Measurements from ENCODE around the gene GON4L.
A peak's percentile ranks its signal among the peaks of the same experiment; 100 is the strongest.

GON4L gene

GRCh38 chr1:155867766-155868165 is 10.8 kb upstream of the GON4L start:
- no peak overlapping the region for H3K4me2 ChIP-seq (ENCODE audit: low read length)
- no peak overlapping the region for H3K27ac ChIP-seq (ENCODE audit: low read depth, low read length)
- no peak overlapping the region for H2AK5ac ChIP-seq (ENCODE audit: low read length)
- no CpG with 5 or more reads among the region's 8 CpGs for WGBS (ENCODE audit: extremely low coverage, insufficient coverage, low lambda C conversion rate)
- H3K79me2 ChIP-seq (ENCODE audit: control insufficient read depth, insufficient read depth, low read length) = no peaks in the 10 kb centered on the region
- no peaks in the 10 kb centered on the region for H3K36me3 ChIP-seq (ENCODE audit: control insufficient read depth, insufficient read depth, low read length)
- H3K9ac ChIP-seq (ENCODE audit: low read length) = no peak overlapping the region
- H3K56ac ChIP-seq (ENCODE audit: low read length) = no peak overlapping the region
- no peak overlapping the region for H3K18ac ChIP-seq (ENCODE audit: low read length)
- no peak overlapping the region for H4K8ac ChIP-seq (ENCODE audit: low read depth, low read length)
- H2BK120ac ChIP-seq (ENCODE audit: low read depth, low read length) = no peak overlapping the region
- H2BK5ac ChIP-seq (ENCODE audit: low read length) = no peak overlapping the region
- H3K4me3 ChIP-seq (ENCODE audit: low read length) = no peak overlapping the region
- no peak overlapping the region for H3K23ac ChIP-seq (ENCODE audit: low read length)
- H3K4ac ChIP-seq (ENCODE audit: low read depth, low read length) = no peak overlapping the region
- no peaks in the 10 kb centered on the region for H3K27me3 ChIP-seq (ENCODE audit: insufficient read depth, low read length, poor library complexity)
- no peak for DNase-seq
- H3K79me1 ChIP-seq (ENCODE audit: low read length) = no peaks in the 10 kb centered on the region
- no peaks in the 10 kb centered on the region for H3K4me1 ChIP-seq (ENCODE audit: control insufficient read depth, low read depth, low read length)
- no peak overlapping the region for H4K5ac ChIP-seq (ENCODE audit: low read length)
- no peak overlapping the region for H2BK15ac ChIP-seq (replicated peaks; ENCODE audit: low read depth)

DNA sequence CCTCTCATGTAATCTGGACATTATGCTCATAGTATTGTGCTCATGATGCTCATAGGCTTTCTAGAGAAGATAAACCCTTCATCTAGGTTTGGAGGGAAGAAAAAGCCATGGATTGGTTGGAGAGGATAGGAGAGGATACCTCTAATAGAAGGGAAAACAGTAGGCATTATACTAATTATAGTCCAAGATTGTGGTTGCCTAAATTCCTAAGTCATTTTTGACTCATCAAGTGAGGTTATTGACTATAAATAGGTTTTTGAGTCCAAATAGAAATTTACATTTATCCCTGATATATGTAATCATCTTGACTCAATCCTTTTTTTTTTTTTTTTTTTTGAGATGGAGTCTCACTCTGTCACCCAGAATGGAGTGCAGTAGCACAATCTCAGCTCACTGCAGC is 7.4 kb upstream of the GON4L start:
- Histone ChIP-seq H2BK5ac (ENCODE audit: low read length) (no peak overlapping the region), H3K4me1 (ENCODE audit: control insufficient read depth, low read depth, low read length) (no peaks in the 10 kb centered on the region), H4K8ac (ENCODE audit: low read depth, low read length) (no peak overlapping the region), H2BK120ac (ENCODE audit: low read depth, low read length) (no peak overlapping the region), H2BK15ac (replicated peaks; ENCODE audit: low read depth) (no peak overlapping the region), H3K56ac (ENCODE audit: low read length) (no peak overlapping the region), H3K4me3 (ENCODE audit: low read length) (no peak overlapping the region), H3K23ac (ENCODE audit: low read length) (no peak overlapping the region), H3K27ac (ENCODE audit: low read depth, low read length) (no peak overlapping the region), H3K36me3 (ENCODE audit: control insufficient read depth, insufficient read depth, low read length) (no peaks in the 10 kb centered on the region), H4K5ac (ENCODE audit: low read length) (no peak overlapping the region), H3K4me2 (ENCODE audit: low read length) (no peak overlapping the region), H2AK5ac (ENCODE audit: low read length) (no peak overlapping the region), H3K27me3 (ENCODE audit: insufficient read depth, low read length, poor library complexity) (no peaks in the 10 kb centered on the region), H3K4ac (ENCODE audit: low read depth, low read length) (no peak overlapping the region), H3K9ac (ENCODE audit: low read length) (no peak overlapping the region), H3K18ac (ENCODE audit: low read length) (no peak overlapping the region), H3K79me2 (ENCODE audit: control insufficient read depth, insufficient read depth, low read length) (no peaks in the 10 kb centered on the region), H3K79me1 (ENCODE audit: low read length) (no peaks in the 10 kb centered on the region)
- no peak for DNase-seq

DNA sequence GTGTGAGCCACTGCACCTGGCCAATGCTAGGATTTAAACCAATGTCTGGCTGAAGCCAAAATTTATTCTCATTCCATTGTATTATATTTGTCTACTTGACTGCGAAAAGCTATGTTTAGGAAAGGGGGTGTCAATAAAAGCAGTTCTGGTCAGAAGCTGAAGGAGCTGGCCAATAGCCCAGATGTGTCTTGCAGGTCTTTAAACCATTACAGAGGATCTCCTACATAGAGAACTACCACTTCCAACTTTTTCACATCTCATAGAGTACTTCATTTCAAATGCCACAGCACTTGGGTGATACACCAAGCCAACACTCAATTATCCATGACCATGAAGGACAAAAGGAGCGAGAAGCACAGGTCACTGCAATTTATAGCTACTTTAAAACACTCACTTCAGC is 4.9 kb upstream of the GON4L start:
- no peak overlapping the region for H3K56ac ChIP-seq (ENCODE audit: low read length)

GRCh38 chr1:155860970-155861510 is 4.0 kb upstream of the GON4L start:
- Histone ChIP-seq H3K79me2 (ENCODE audit: control insufficient read depth, insufficient read depth, low read length) (peaks cover 7% of the 10 kb centered on the region), H2BK15ac (replicated peaks; ENCODE audit: low read depth) (no peak overlapping the region), H3K4ac (ENCODE audit: low read depth, low read length) (no peak overlapping the region), H3K4me1 (ENCODE audit: control insufficient read depth, low read depth, low read length) (no peaks in the 10 kb centered on the region), H3K56ac (ENCODE audit: low read length) (peak overlapping the region; percentile 9), H4K8ac (ENCODE audit: low read depth, low read length) (no peak overlapping the region), H3K9ac (ENCODE audit: low read length) (peak overlapping the region; percentile 52), H3K36me3 (ENCODE audit: control insufficient read depth, insufficient read depth, low read length) (no peaks in the 10 kb centered on the region), H3K79me1 (ENCODE audit: low read length) (peaks cover 2% of the 10 kb centered on the region), H4K5ac (ENCODE audit: low read length) (no peak overlapping the region), H2BK120ac (ENCODE audit: low read depth, low read length) (no peak overlapping the region), H2BK5ac (ENCODE audit: low read length) (no peak overlapping the region), H3K4me2 (ENCODE audit: low read length) (no peak overlapping the region), H3K27ac (ENCODE audit: low read depth, low read length) (no peak overlapping the region), H3K4me3 (ENCODE audit: low read length) (no peak overlapping the region), H3K18ac (ENCODE audit: low read length) (no peak overlapping the region), H3K23ac (ENCODE audit: low read length) (no peak overlapping the region), H2AK5ac (ENCODE audit: low read length) (no peak overlapping the region), H3K27me3 (ENCODE audit: insufficient read depth, low read length, poor library complexity) (no peaks in the 10 kb centered on the region)
- no peak for DNase-seq
- WGBS (ENCODE audit: extremely low coverage, insufficient coverage, low lambda C conversion rate) = no CpG with 5 or more reads among the region's 2 CpGs

More for the DNA sequence above, 4.9 kb upstream of the GON4L start:
- no peak overlapping the region for H3K4ac ChIP-seq (ENCODE audit: low read depth, low read length)
- H2AK5ac ChIP-seq (ENCODE audit: low read length) = no peak overlapping the region
- H3K4me2 ChIP-seq (ENCODE audit: low read length) = no peak overlapping the region
- no peak overlapping the region for H4K8ac ChIP-seq (ENCODE audit: low read depth, low read length)
- H3K27me3 ChIP-seq (ENCODE audit: insufficient read depth, low read length, poor library complexity) = no peaks in the 10 kb centered on the region
- no peak overlapping the region for H2BK120ac ChIP-seq (ENCODE audit: low read depth, low read length)
- no peak overlapping the region for H2BK15ac ChIP-seq (replicated peaks; ENCODE audit: low read depth)
- no peak overlapping the region for H3K23ac ChIP-seq (ENCODE audit: low read length)
- no peak overlapping the region for H3K18ac ChIP-seq (ENCODE audit: low read length)
- no peak overlapping the region for H4K5ac ChIP-seq (ENCODE audit: low read length)
- H2BK5ac ChIP-seq (ENCODE audit: low read length) = no peak overlapping the region
- no peak overlapping the region for H3K9ac ChIP-seq (ENCODE audit: low read length)
- WGBS (ENCODE audit: extremely low coverage, insufficient coverage, low lambda C conversion rate) = no CpG with 5 or more reads among the region's 2 CpGs
- H3K36me3 ChIP-seq (ENCODE audit: control insufficient read depth, insufficient read depth, low read length) = no peaks in the 10 kb centered on the region
- DNase-seq = no peak
- no peak overlapping the region for H3K27ac ChIP-seq (ENCODE audit: low read depth, low read length)
- H3K4me1 ChIP-seq (ENCODE audit: control insufficient read depth, low read depth, low read length) = no peaks in the 10 kb centered on the region
- H3K79me1 ChIP-seq (ENCODE audit: low read length) = no peaks in the 10 kb centered on the region
- H3K79me2 ChIP-seq (ENCODE audit: control insufficient read depth, insufficient read depth, low read length) = no peaks in the 10 kb centered on the region
- H3K4me3 ChIP-seq (ENCODE audit: low read length) = no peak overlapping the region

GRCh38 chr1:155859881-155860871 is 3.2 kb upstream of the GON4L start:
- Histone ChIP-seq H3K27me3 (ENCODE audit: insufficient read depth, low read length, poor library complexity) (no peaks in the 10 kb centered on the region), H3K79me2 (ENCODE audit: control insufficient read depth, insufficient read depth, low read length) (peaks cover 7% of the 10 kb centered on the region), H3K4ac (ENCODE audit: low read depth, low read length) (no peak overlapping the region), H4K5ac (ENCODE audit: low read length) (no peak overlapping the region), H3K4me1 (ENCODE audit: control insufficient read depth, low read depth, low read length) (no peaks in the 10 kb centered on the region), H3K36me3 (ENCODE audit: control insufficient read depth, insufficient read depth, low read length) (no peaks in the 10 kb centered on the region), H4K8ac (ENCODE audit: low read depth, low read length) (no peak overlapping the region), H3K4me2 (ENCODE audit: low read length) (peak overlapping the region; percentile 43), H2BK15ac (replicated peaks; ENCODE audit: low read depth) (no peak overlapping the region), H2AK5ac (ENCODE audit: low read length) (no peak overlapping the region), H3K56ac (ENCODE audit: low read length) (peak overlapping the region; percentile 81), H2BK120ac (ENCODE audit: low read depth, low read length) (no peak overlapping the region), H3K18ac (ENCODE audit: low read length) (no peak overlapping the region), H3K4me3 (ENCODE audit: low read length) (peak overlapping the region; percentile 49), H3K27ac (ENCODE audit: low read depth, low read length) (no peak overlapping the region), H3K9ac (ENCODE audit: low read length) (peak overlapping the region; percentile 52), H2BK5ac (ENCODE audit: low read length) (no peak overlapping the region), H3K23ac (ENCODE audit: low read length) (no peak overlapping the region), H3K79me1 (ENCODE audit: low read length) (peaks cover 2% of the 10 kb centered on the region)
- no CpG with 5 or more reads among the region's 35 CpGs for WGBS (ENCODE audit: extremely low coverage, insufficient coverage, low lambda C conversion rate)
- DNase-seq = peak; percentile 81
